ENCODE results near the gene FCHSD1. TPM values are rescaled to one million over a fixed set of nuclear protein-coding genes. Genes with fewer than 3 reads are reported as not detected.
"Not testable (repeated sequence)": the region's sequence is repeated elsewhere in the genome, so short reads cannot be mapped to it uniquely, and the experiment has no call there.

FCHSD1 gene
- total RNA-seq, 1 experiment from 2014 or later: 19.3 TPM

GRCh38 chr5:141615991-141616720, 35.1 kb downstream of the FCHSD1 start:
- Histone ChIP-seq H3K9ac (ENCODE audit: low read length) (peak overlapping the region; percentile 84), H3K27ac (ENCODE audit: low read length) (peak overlapping the region; percentile 76), H3K4me2 (ENCODE audit: low read depth, low read length, poor library complexity, severe bottlenecking) (peak overlapping the region; percentile 87), H2AFZ (ENCODE audit: low read length) (no peak overlapping the region), H3K4me3 (ENCODE audit: low read length) (peak overlapping the region; percentile 71), H3K9me2 (replicated peaks; ENCODE audit: insufficient read depth, low read length) (no peaks in the 10 kb centered on the region), H3K9me3 (ENCODE audit: low read length) (no peaks in the 10 kb centered on the region), H3K79me2 (ENCODE audit: low read length) (peaks cover 71% of the 10 kb centered on the region), H3K36me3 (ENCODE audit: insufficient read depth, low read length) (peaks cover 32% of the 10 kb centered on the region; the same call in 1 of the 2 replicates), H3K27me3 (ENCODE audit: low read length) (no peaks in the 10 kb centered on the region), H4K20me1 (ENCODE audit: insufficient read depth, low read depth, low read length) (peaks cover 3% of the 10 kb centered on the region; the same call in 1 of the 2 replicates), H3K4me1 (ENCODE audit: low read length) (peaks cover 58% of the 10 kb centered on the region)
- DNase-seq: peak; percentile 46

DNA sequence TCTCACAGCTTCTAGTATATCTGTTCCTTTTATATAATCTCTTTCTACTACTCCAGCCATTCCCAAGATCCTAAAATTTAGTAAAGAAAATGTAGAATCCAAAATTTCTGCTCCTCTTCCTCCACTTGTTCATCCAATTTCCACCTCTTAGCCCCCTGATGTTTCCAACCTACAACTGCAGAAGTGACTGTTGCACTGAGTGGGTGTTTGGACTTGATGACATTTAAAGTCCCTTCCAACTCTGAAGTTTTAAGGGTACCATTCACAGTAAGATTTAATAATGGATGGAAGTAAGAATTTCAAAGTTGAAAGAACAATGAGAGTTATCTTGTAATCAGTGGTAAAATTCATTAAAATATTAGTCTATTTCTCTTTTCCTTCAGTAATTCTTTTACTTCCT, 37.9 kb downstream of the FCHSD1 start:
- Histone ChIP-seq H3K27ac (ENCODE audit: low read length) (peak overlapping the region; percentile 83), H3K4me2 (ENCODE audit: low read depth, low read length, poor library complexity, severe bottlenecking) (peak overlapping the region; percentile 78)

GRCh38 chr5:141611289-141611688, 39.9 kb downstream of the FCHSD1 start:
- H3K36me3 ChIP-seq (ENCODE audit: insufficient read depth, low read length): peaks cover 27% of the 10 kb centered on the region
- peaks cover 93% of the 10 kb centered on the region for H3K79me2 ChIP-seq (ENCODE audit: low read length)
- peak overlapping the region; percentile 27; the same call in 1 of the 2 replicates for H3K27ac ChIP-seq (ENCODE audit: low read length)
- DNase-seq: no peak
- H3K4me3 ChIP-seq (ENCODE audit: low read length): no peak overlapping the region
- H3K9me2 ChIP-seq (replicated peaks; ENCODE audit: insufficient read depth, low read length): no peaks in the 10 kb centered on the region
- no peaks in the 10 kb centered on the region for H3K27me3 ChIP-seq (ENCODE audit: low read length)
- H3K9me3 ChIP-seq (ENCODE audit: low read length): no peaks in the 10 kb centered on the region
- H3K4me1 ChIP-seq (ENCODE audit: low read length): peaks cover 74% of the 10 kb centered on the region
- no peak overlapping the region for H2AFZ ChIP-seq (ENCODE audit: low read length)
- no peak overlapping the region for H3K9ac ChIP-seq (ENCODE audit: low read length)
- no peak overlapping the region for H3K4me2 ChIP-seq (ENCODE audit: low read depth, low read length, poor library complexity, severe bottlenecking)
- no peaks in the 10 kb centered on the region for H4K20me1 ChIP-seq (ENCODE audit: insufficient read depth, low read depth, low read length)

More for the DNA sequence above, 37.9 kb downstream of the FCHSD1 start:
- H3K36me3 ChIP-seq (ENCODE audit: insufficient read depth, low read length): peaks cover 27% of the 10 kb centered on the region
- no peak for DNase-seq
- H3K9me3 ChIP-seq (ENCODE audit: low read length): no peaks in the 10 kb centered on the region
- H3K4me1 ChIP-seq (ENCODE audit: low read length): peaks cover 69% of the 10 kb centered on the region
- no peak overlapping the region for H2AFZ ChIP-seq (ENCODE audit: low read length)
- no peaks in the 10 kb centered on the region for H3K27me3 ChIP-seq (ENCODE audit: low read length)
- peak overlapping the region; percentile 34; the same call in 1 of the 2 replicates for H3K4me3 ChIP-seq (ENCODE audit: low read length)
- peaks cover 3% of the 10 kb centered on the region; the same call in 1 of the 2 replicates for H4K20me1 ChIP-seq (ENCODE audit: insufficient read depth, low read depth, low read length)
- H3K79me2 ChIP-seq (ENCODE audit: low read length): peaks cover 93% of the 10 kb centered on the region
- no peak overlapping the region for H3K9ac ChIP-seq (ENCODE audit: low read length)
- no peaks in the 10 kb centered on the region for H3K9me2 ChIP-seq (replicated peaks; ENCODE audit: insufficient read depth, low read length)

DNA sequence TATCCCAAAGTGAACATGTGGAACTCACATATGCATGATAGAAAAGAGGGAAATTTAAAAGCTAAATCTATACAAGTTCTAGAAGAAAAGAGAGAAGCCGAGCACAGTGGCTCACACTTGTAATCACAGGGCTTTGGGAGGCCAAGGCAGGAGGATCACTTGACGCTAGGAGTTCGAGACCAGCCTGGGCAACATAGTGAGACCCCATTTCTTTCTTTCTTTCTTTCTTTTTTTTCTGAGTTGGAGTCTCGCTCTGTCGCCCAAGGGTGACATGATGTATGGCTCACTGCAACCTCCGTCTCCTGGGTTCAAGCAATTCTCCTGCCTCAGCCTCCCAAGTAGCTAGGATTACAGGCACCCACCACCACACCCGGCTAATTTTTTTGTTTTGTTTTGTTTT, 41.3 kb downstream of the FCHSD1 start:
- H4K20me1 ChIP-seq (ENCODE audit: insufficient read depth, low read depth, low read length); H2AFZ ChIP-seq (ENCODE audit: low read length); H3K4me3 ChIP-seq (ENCODE audit: low read length); H3K9me2 ChIP-seq (replicated peaks; ENCODE audit: insufficient read depth, low read length); DNase-seq; H3K9ac ChIP-seq (ENCODE audit: low read length); H3K9me3 ChIP-seq (ENCODE audit: low read length); H3K27me3 ChIP-seq (ENCODE audit: low read length): not testable (repeated sequence)
- peak overlapping the region; percentile 26 for H3K4me2 ChIP-seq (ENCODE audit: low read depth, low read length, poor library complexity, severe bottlenecking)
- peaks cover 97% of the 10 kb centered on the region for H3K79me2 ChIP-seq (ENCODE audit: low read length)
- peaks cover 77% of the 10 kb centered on the region for H3K4me1 ChIP-seq (ENCODE audit: low read length)
- H3K36me3 ChIP-seq (ENCODE audit: insufficient read depth, low read length): peaks cover 22% of the 10 kb centered on the region
- H3K27ac ChIP-seq (ENCODE audit: low read length): peak overlapping the region; percentile 87; the same call in 1 of the 2 replicates

- H3K27ac ChIP-seq (ENCODE audit: low read length): peak overlapping the region; percentile 87
- H3K9me2 ChIP-seq (replicated peaks; ENCODE audit: insufficient read depth, low read length): no peaks in the 10 kb centered on the region
- H3K36me3 ChIP-seq (ENCODE audit: insufficient read depth, low read length): peaks cover 22% of the 10 kb centered on the region
- no peak overlapping the region for H2AFZ ChIP-seq (ENCODE audit: low read length)
- H3K9me3 ChIP-seq (ENCODE audit: low read length): no peaks in the 10 kb centered on the region
- no peak overlapping the region for H3K4me3 ChIP-seq (ENCODE audit: low read length)
- H3K9ac ChIP-seq (ENCODE audit: low read length): no peak overlapping the region
- H3K4me2 ChIP-seq (ENCODE audit: low read depth, low read length, poor library complexity, severe bottlenecking): peak overlapping the region; percentile 26
- no peaks in the 10 kb centered on the region for H3K27me3 ChIP-seq (ENCODE audit: low read length)
- peaks cover 77% of the 10 kb centered on the region for H3K4me1 ChIP-seq (ENCODE audit: low read length)
- H3K79me2 ChIP-seq (ENCODE audit: low read length): peaks cover 97% of the 10 kb centered on the region
- no peaks in the 10 kb centered on the region for H4K20me1 ChIP-seq (ENCODE audit: insufficient read depth, low read depth, low read length)
- no peak for DNase-seq
These were observed 42.2 kb downstream of the FCHSD1 start for GRCh38 chr5:141609044-141609443.

DNA sequence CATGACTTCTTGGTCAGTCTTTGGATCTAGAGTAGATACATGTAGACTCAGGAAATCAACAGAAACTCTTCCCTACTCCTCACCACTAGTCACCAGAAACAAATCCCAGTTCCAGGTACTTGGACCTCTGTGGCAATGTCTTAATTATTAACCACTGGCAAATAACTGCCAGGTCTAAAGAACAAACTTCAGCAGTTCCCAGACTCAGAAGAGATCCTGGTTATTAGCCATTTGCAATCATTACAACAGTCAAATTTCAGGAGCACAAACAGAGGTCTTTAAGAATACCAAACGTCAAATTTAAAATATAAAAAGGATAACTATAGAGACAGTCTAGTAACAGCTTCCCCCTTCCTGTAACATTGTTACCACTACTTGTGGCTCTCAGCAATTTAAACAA, 42.7 kb downstream of the FCHSD1 start:
- peaks cover 97% of the 10 kb centered on the region for H3K79me2 ChIP-seq (ENCODE audit: low read length)
- H3K4me2 ChIP-seq (ENCODE audit: low read depth, low read length, poor library complexity, severe bottlenecking): peak overlapping the region; percentile 26
- no peak overlapping the region for H3K9ac ChIP-seq (ENCODE audit: low read length)

DNA sequence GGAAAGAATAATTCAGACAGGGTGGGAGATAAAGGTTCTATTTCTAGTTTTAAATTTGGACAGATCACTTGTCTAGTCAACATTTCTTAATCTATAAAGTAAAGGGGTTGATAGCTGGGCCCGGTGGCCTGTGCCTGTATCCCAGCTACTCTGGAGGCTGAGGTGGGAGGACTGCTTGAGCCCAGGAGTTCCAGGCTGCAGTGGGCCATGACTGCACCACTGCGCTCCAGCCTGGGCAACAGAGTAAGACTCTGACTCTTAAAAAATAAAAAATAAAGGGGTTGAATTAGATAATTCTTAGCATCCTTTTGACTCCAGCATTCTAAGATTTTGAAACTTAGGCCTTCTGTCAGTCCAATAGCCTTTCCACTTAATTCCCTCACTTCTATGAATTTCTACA, 43.2 kb downstream of the FCHSD1 start:
- H3K27ac ChIP-seq (ENCODE audit: low read length): peak overlapping the region; percentile 87
- no peaks in the 10 kb centered on the region for H3K9me3 ChIP-seq (ENCODE audit: low read length)
- DNase-seq: no peak
- no peaks in the 10 kb centered on the region for H4K20me1 ChIP-seq (ENCODE audit: insufficient read depth, low read depth, low read length)
- H3K4me2 ChIP-seq (ENCODE audit: low read depth, low read length, poor library complexity, severe bottlenecking): peak overlapping the region; percentile 26
- no peak overlapping the region for H3K4me3 ChIP-seq (ENCODE audit: low read length)
- no peak overlapping the region for H3K9ac ChIP-seq (ENCODE audit: low read length)
- no peaks in the 10 kb centered on the region for H3K27me3 ChIP-seq (ENCODE audit: low read length)
- peaks cover 15% of the 10 kb centered on the region for H3K36me3 ChIP-seq (ENCODE audit: insufficient read depth, low read length)
- H2AFZ ChIP-seq (ENCODE audit: low read length): no peak overlapping the region
- H3K79me2 ChIP-seq (ENCODE audit: low read length): peaks cover 97% of the 10 kb centered on the region
- H3K4me1 ChIP-seq (ENCODE audit: low read length): peaks cover 77% of the 10 kb centered on the region
- H3K9me2 ChIP-seq (replicated peaks; ENCODE audit: insufficient read depth, low read length): no peaks in the 10 kb centered on the region

More for the DNA sequence above, 42.7 kb downstream of the FCHSD1 start:
- H3K4me1 ChIP-seq (ENCODE audit: low read length): peaks cover 77% of the 10 kb centered on the region
- DNase-seq: no peak
- no peaks in the 10 kb centered on the region for H3K9me3 ChIP-seq (ENCODE audit: low read length)
- peaks cover 20% of the 10 kb centered on the region for H3K36me3 ChIP-seq (ENCODE audit: insufficient read depth, low read length)
- H3K4me3 ChIP-seq (ENCODE audit: low read length): no peak overlapping the region
- H3K27ac ChIP-seq (ENCODE audit: low read length): peak overlapping the region; percentile 87
- H2AFZ ChIP-seq (ENCODE audit: low read length): no peak overlapping the region
- H3K27me3 ChIP-seq (ENCODE audit: low read length): no peaks in the 10 kb centered on the region
- no peaks in the 10 kb centered on the region for H3K9me2 ChIP-seq (replicated peaks; ENCODE audit: insufficient read depth, low read length)
- H4K20me1 ChIP-seq (ENCODE audit: insufficient read depth, low read depth, low read length): no peaks in the 10 kb centered on the region

DNA sequence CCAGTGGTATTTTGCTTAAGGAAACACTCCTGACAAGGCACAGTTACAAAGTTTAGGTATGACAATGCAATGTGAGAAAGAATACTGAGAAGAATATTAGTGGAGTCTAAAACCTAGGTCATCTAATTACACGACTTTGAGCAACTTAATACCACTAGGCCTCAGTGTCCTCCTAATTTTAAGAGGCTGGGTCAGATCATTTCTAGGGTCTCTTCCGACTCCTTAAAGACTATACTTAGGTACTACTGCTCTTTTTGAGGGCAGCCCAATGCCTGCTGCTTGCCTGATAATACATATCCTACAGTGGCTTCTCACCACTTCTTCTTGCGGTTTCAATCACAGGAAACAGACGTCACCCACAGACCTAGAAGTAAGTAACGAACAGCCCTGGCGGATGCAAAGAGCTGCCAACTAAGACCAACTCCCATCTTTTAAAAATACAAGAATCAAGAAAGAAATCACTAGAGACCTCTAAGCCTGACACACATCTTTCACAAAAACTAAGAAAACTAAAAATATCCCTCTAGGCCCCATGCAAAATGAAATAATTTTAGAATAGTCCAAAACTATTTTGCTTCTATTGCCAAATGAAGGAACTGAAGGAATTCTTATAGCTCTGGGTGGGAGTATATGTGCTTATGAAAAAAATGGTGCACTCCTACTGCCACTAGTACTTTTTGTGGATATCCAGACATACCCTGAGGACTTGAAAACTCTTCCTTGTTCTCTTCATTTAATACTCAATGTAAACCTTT, 45.5 kb downstream of the FCHSD1 start:
- Histone ChIP-seq H3K9me2 (replicated peaks; ENCODE audit: insufficient read depth, low read length) (no peaks in the 10 kb centered on the region), H3K4me1 (ENCODE audit: low read length) (peaks cover 90% of the 10 kb centered on the region), H3K36me3 (ENCODE audit: insufficient read depth, low read length) (no peaks in the 10 kb centered on the region), H3K4me3 (ENCODE audit: low read length) (peak overlapping the region; percentile 37), H3K4me2 (ENCODE audit: low read depth, low read length, poor library complexity, severe bottlenecking) (peak overlapping the region; percentile 63), H3K9ac (ENCODE audit: low read length) (peak overlapping the region; percentile 41), H2AFZ (ENCODE audit: low read length) (no peak overlapping the region), H3K9me3 (ENCODE audit: low read length) (no peaks in the 10 kb centered on the region), H3K27ac (ENCODE audit: low read length) (peak overlapping the region; percentile 87), H3K79me2 (ENCODE audit: low read length) (peaks cover 96% of the 10 kb centered on the region), H4K20me1 (ENCODE audit: insufficient read depth, low read depth, low read length) (no peaks in the 10 kb centered on the region), H3K27me3 (ENCODE audit: low read length) (no peaks in the 10 kb centered on the region)
- DNase-seq: peak; percentile 91
